GM19351 (cell line): ENCODE measurements around the gene TRIM67.
A peak's percentile ranks its signal among the peaks of the same experiment; 100 is the strongest.

Experiments used
- ATAC-seq: cut with Tn5 transposase; IDR thresholded peaks from one replicate; pipeline ENCODE4 v1.9.1; 2021; ENCODE audit warnings: mild to moderate bottlenecking, moderate library complexity; ENCODE audit not compliant: unreplicated experiment

TRIM67 gene

DNA sequence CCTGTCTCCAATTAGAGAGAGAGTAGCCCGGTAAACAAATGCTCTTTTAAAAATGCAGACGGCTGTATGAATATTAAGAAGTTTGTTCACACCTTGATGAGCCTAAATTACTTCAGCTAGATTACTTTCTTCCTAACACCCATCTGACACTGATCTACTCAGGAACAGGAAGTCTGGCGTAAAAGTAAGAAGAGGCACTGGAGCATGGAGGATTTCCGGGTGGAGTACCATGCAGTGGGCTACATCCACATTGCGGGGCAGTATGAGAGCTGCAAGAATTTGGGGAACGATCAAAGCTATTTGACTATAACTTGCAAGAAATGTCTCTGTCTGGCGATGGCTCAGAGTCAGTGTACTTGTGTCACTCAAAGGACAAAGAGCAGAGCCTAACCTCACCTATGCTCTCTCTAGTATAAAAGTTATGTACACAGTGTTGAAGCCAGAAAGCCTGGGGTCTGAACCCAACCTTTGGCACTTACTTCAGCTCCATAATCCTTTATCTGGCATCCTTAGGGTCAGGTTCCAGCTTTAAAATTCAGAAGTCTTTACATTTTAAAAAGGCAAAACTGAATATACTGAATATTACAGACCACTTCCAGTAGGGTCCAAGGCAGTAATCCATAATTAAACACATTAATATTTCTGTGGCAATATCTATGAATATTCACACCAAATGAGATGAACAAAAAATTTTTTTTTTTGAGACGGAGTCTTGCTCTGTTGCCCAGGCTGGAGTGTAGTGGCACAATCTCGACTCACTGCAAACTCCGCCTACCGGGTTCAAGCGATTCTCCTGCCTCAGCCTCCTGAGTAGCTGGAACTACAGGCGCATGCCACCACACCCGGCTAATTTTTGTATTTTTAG lies 71.2 kb downstream of the TRIM67 start:
- ATAC-seq, result peak; percentile 63

DNA sequence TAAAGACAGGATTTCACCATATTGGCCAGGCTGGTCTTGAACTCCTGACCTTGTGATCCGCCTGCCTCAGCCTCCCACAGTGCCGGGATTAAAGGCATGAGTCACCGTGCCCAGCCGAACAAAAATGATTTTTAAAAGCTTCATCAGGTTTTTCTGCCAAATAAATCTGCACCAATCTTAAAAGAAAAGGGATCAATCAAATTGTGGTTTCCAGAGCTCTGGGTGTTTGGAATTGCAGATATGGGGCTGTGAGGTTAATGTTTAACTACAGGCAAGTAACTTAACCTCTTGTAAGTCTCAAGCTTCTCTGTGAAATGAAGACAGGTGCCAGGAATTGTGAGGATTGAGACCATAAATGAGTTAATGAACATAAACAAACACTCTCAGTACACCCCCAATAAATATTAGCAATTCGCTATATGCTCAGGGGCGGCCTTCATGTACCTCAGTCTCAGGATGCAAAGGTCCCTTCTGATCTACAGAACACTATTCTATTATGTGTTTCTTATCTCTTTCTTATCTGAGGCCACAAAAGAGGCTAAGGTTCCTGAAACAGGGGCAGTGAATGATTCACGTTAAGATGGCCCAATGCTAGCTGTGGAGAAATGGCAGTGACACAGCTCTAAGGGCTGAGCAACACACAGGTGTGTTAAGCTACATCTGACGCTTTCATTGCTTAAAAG lies 72.0 kb downstream of the TRIM67 start:
- no peak for ATAC-seq

DNA sequence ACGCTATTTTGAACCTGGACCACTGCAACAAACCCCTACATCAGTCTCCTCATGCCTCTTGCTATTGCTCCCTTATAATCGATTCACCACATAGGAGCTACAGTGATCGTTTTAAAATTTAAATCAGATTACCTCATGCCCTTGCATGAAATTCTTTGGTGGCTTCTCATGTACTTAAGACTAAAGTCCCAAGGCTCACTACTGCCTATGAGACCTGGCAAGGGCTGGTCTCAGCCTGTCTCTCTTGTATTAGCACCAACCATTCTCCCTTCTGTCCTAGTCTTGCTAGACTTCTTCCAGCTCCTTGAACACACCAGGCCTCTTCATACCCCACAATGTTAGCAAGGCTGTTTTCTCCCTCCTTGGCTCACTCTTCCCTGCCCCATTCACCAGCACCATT lies 72.6 kb downstream of the TRIM67 start:
- no peak for ATAC-seq

DNA sequence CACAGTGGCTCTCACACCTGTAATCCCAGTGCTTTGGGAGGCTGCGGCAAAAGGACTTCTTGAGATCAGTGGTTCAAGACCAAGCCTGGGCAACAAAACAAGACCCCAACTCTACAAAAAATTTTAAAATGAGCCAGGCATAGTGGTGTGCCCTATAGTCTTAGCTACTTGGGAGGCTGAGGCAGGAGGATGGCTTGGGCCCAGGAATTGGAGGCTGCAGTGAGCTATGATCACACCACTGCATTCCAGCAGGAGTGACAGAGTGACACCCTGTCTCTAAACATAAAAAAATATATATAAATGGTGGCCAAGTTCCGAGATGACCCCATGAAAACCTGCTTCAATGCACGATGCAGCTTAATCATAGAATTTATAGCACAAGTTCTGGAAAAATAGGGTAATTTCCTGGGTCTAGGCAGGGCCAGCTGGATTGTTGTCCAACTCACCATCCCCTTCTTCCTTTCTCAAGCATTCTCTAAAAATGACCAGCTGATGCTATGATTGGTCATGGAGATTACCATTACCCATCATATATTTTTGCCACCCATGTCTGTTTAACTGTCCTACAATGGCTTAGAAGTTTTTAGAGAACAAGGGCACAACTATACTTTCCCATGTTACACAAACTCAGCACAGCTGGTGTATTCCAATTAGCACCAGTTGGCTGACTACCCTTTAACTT lies 73.8 kb downstream of the TRIM67 start:
- no peak for ATAC-seq

DNA sequence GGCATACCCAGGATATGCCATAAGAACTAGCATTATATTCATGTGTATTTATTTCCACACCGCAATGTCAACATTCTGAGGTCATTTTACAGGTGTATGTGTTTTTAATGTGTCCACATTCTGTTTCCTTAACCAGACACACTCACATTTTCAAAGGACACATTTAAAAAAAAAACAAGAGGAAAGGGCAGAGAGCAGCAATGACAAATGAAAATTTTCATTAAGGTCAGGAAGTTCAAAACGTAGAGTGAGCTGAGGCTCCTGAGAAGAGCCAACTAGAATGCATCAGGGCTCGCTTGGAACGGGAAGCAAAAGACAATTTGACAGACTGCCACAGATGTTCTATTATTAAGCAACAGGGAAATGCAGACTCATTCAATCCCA lies 74.3 kb downstream of the TRIM67 start:
- no peak for ATAC-seq

DNA sequence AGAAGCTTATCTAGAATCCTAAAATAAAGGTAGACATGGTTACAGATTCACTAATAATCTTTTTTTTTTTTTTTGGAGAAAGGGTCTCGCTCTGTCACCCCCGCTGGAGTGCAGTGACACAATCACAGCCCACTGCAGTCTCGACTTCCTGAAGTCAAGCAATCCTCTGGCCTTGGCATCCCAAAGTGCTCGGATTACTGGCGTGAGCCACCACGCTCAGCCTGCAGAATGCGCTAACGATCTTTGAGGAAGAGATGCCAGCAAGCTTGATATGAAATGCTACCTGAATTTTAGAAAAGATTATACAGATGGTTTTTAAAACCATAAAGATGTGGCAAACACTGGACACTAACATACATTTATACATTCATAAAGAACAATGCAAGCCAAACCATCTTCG lies 75.1 kb downstream of the TRIM67 start:
- no peak for ATAC-seq

DNA sequence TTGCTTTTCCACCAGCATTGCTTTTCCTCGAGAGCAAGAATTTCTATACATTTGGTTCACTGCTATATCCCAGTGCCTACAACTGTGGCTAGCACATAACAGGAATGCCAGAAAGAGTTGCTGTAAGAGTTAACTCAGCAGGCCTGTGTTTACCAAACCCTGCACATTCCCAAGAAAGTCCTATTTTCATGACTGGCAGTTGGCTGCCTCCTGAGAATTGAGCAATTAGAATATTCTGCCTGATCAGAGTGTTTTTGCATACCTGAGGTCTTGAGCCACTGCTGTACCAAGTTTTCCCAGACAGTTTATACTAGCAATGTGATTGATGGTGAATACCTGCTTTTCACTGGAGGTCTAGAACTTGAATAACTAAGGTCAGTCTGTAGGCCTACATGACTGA lies 76.4 kb downstream of the TRIM67 start:
- ATAC-seq, result no peak

DNA sequence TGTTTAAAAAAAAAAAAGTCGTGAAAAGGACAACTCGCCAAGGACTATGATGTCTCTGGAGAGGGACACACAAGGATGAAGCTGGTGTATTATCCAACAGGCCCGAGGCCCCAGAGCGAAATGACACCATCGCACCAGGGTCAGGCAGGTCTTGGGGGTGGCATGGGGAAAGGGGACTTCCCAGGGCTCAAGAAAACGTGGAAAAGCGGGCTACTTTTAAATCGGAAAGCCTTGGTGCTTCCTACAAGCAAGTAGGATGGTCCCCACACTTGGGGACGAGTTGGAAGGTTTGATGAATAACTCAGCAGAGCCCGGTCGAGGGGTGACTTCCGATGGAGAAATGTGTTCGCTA lies 78.6 kb downstream of the TRIM67 start:
- ATAC-seq, result peak; percentile 3

DNA sequence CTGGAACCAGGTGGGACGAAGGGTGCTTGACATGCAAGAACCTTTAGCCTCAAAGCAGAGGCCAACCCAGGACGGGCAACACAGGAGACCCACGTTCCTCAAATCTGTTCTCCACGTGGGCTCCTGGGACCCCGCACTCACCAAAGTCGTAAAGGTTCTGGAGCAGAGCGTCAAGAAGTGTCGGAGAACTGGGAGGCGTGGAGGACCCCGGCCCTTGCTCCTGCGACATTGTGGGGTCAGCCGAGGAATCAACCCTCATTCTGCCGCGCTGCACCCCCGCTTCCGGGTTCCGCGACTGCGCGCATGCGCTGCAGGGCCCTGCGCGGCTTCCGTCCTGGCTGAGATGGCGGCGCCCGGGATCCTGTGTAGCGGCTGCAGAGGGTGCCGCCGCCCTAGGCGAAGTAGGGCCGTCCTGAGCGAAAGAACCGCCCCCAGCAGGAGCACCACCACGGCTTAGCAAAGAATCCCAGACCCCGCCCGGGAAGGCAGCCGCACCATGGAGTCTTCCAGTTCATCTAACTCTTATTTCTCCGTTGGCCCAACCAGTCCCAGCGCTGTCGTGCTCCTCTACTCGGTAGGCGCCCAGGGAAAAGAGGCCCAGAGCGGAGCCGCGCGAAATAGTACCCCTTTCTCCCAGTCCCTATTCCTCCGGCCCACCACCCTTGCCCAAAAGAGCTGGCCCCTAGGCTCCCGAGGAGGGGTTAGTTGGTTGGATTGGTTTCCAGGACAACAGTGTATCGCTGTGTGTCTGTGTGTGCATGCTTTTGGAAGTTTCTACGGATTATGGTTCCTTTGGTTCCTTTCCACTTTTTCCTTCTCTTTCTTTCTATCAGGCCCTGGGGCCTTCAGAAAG lies 79.3 kb downstream of the TRIM67 start, which contains the start of gene GNPAT:
GNPAT (plus strand) TSS at position 330 of the 853 bp plus-strand sequence; CDS start at position 497, 167 bp downstream.
- peak; percentile 94 for ATAC-seq

DNA sequence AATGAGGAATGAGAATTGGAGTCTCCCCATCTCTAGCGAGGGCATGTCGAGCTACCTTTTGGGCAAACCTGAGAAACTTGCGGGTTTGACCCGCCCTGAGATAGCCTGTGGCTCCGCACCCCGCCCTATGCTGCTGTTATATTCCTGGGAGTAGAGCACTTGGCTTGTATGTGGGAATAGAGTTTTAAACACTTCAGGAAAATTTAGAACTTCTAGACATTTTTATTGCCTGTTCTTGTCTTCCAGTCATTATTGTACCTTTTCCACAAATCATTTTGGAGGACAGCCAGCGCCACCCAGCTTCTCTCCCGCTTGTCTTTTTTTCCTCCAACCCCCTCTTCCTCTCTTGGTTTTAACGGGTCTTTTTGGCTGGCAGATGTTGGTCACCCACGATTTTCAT lies 79.9 kb downstream of the TRIM67 start:
- no peak for ATAC-seq

DNA sequence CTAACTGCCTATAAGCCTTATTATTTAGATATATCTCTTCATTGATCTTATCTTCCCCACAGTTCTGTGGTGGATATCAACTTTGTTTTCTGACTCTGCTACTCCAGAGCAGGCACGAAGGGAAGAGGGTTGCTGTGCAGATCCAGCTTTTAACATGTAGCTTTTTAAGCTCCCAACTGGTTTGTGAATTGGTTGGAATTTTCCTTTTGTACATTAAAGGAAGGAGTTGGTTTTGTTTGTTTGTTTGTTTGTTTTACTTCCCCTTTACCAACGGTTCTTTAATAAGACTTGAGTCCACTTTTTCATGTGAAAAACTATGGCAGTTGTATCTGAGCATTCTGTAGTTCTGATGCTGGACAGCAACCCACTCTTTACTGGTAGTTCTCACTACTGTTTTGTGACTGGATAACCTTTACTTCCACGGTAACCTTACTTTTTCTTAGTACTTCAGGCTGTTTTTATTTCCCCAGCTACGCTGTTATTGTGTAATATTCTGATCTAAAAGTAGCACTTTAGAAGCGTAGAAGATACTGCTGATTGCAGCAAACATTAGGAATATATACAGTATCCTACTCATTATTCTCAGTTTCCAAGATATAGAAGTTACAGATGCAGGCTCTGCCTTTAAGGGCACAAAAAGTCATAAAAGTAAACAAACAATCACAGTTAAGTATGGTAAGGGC lies 80.8 kb downstream of the TRIM67 start:
- ATAC-seq, result no peak

DNA sequence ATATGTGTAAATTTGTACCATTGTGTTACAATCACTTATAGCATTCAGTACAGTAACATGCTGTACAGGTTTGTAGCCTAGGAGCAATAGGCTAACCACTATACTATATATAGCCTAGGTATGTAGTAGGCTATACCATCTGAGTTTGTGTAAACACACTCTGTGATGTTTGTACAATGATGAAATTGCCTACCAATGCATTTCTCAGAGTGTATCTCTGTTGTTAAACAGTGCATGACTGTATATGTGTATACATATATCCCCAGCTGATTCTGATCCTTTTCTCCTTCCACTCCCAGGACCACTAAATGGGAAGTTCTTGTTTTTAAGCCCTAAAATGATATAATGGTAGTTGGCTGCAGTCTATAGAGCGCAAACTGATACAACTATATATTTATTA lies 86.9 kb downstream of the TRIM67 start:
- no peak for ATAC-seq

DNA sequence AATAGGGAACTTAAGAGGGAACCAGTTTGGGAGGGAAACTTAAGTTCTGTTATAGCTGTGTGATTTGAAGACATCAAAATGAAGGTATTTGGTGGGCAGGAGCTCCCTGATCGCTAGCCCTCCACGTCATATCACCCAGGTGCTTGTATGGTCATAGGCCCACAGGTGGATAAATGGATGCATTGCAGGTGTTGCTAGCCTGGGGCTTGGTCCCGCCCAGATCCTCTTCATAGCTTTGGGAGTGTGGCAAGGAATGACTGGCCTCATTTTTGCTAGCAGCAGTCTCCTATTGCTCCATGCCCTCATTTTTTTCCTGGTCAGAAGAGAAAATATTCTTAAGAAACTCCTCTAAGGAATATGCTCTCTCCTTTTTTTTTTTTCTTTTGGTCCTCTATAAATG lies 90.5 kb downstream of the TRIM67 start:
- ATAC-seq, result no peak

DNA sequence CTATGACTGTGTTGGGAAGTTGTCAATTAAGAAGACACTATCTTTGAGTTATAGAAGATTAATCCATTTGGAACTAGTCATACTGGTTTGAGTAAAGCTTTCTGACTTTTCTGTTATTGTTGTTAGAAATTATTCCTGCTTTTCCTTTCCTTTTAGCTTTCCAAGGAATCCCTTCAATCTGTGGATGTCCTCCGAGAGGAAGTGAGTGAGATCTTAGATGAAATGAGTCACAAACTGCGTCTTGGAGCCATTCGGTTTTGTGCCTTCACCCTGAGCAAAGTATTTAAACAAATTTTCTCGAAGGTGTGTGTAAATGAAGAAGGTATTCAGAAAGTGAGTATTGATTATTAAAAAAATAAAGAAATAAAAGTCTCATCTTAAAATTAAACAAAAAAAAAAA lies 98.5 kb downstream of the TRIM67 start:
- no peak for ATAC-seq

DNA sequence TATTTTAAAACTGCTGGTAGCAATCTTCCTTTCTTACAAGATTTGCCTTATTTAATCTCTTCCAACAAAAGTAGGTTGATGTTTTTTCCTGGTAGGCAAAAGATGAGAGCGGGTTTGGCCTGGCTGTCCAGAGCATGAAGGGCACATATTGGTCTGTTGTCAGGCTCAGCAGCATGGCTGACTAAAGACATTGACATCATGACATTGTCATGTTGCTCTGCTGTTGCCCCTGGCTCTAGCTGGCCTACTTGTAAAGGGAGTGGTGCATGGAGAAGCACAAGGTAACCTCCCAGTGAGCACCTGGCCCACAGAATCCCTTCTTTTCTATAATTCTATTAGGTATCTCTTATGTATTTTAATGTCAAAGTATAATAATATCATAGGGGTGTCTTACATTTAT lies 102.8 kb downstream of the TRIM67 start:
- no peak for ATAC-seq

DNA sequence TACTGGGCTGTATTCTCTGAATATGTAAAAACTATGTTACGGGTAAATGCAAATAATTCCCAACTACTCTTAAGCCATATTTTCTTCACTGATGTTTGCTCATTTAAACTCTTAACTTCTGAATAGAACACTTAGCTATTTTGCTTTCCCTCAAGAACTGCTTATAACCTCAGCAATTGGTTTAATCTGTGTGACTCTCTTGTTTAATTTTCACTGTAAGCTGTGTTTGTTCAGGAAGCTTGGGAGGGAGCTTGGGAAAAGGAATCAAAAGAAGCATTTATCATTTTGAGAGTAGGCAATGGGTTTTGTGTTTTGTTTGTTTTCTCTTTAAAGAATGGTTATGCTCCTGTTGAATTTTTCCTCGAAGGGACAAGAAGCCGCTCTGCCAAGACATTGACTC lies 103.5 kb downstream of the TRIM67 start:
- ATAC-seq, result no peak

DNA sequence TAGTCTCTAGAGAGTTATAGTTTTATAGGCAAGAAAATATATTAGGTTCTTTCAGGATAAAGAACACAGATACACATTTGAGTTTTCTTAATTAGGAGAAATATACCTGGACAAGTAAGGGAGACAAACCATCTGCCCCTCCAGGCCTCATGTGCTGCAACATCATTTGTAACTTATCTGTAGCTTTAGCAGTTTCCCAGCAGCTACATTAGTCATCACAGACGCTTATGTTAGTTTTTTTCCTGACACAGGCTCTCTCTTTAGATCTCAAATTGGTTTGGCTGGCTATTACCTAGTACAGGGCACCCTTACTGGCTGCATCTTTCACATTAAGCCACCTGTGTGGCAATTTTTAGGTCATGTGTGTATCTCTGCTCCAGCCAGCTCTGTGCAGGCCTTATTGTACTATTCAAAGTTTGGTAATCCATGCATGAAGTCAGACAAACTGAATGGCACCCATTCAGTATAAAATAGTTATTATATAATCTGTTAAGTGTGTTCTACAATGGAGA lies 105.0 kb downstream of the TRIM67 start:
- ATAC-seq, result no peak
